AG09309 (cell line): ENCODE data around the gene CCND3.
A peak's percentile ranks its signal among the peaks of the same experiment; 100 is the strongest.

Source experiments
- DNase-seq: peaks from one replicate; pipeline ENCODE4 v3.0.0-alpha.2; 2010; ENCODE audit warnings: low read depth
- H3K4me3 ChIP-seq: 2 replicates; pipeline ENCODE4 v1.5.1; 2011; ENCODE audit warnings: mild to moderate bottlenecking, low read depth, low read length, moderate library complexity; ENCODE audit not compliant: control insufficient read depth
- TF ChIP-seq, protein P1 (sequence below): IDR thresholded peaks from 2 replicates; pipeline ENCODE4 v1.5.1; 2011; ENCODE audit warnings: mild to moderate bottlenecking, low read depth, low read length, inconsistent platforms; ENCODE audit not compliant: insufficient read depth, control insufficient read depth; ENCODE audit errors: missing control alignments

The CCND3 gene

DNA sequence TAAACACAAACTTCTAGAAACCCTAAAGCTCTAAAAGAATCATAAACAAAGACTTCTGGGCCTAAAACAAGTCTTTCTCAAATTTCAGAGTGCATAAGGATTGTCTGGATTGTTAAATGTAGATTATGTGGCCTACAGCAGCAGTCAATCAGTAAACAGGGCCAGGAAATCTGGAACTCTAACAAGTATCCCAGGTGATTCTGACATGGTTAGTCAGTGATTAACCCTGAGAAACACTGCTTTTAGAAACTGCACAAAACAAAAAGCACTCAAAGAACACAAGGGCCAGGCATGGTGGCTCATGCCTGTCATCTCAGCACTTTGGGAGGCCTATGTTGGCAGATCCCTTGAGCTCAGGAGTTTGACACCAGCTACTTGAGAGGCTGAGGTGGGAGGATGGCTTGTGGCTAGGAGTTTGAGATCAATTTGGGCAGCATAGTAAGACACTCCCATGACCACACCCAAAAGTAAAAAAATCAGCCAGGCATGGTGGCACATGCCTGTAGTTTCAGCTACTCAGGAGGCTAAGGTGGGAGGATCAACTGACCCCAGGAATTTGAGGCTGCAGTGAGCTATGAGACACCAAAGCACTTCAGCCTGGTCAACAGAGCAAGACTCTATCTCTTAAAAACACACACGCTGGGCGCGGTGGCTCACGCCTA is 26.6 kb downstream of the CCND3 start:
- TF ChIP-seq, protein P1, sequence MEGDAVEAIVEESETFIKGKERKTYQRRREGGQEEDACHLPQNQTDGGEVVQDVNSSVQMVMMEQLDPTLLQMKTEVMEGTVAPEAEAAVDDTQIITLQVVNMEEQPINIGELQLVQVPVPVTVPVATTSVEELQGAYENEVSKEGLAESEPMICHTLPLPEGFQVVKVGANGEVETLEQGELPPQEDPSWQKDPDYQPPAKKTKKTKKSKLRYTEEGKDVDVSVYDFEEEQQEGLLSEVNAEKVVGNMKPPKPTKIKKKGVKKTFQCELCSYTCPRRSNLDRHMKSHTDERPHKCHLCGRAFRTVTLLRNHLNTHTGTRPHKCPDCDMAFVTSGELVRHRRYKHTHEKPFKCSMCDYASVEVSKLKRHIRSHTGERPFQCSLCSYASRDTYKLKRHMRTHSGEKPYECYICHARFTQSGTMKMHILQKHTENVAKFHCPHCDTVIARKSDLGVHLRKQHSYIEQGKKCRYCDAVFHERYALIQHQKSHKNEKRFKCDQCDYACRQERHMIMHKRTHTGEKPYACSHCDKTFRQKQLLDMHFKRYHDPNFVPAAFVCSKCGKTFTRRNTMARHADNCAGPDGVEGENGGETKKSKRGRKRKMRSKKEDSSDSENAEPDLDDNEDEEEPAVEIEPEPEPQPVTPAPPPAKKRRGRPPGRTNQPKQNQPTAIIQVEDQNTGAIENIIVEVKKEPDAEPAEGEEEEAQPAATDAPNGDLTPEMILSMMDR = no peak
- H3K4me3 ChIP-seq = no peak overlapping the region
- DNase-seq = no peak

DNA sequence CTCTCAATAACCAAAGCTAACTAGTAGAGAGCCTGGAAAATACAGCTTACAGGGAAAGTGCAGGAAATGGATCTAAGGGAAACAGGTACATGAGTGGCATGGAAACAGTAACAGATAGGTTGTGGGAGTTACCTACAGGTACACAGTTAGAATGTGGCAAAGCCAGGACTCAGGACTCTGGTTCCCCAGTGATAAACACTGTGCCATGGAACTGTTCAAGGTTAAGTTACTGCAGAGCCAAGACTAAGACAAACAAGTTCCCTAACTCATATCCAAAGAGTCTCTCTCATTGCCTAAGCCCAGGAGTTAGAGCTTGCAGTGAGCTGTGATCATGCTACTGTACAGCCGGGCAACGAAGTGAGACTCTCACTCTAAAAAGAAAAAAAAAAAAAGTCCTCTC is 27.3 kb downstream of the CCND3 start:
- H3K4me3 ChIP-seq = no peak overlapping the region
- DNase-seq = no peak
- TF ChIP-seq, protein P1 = no peak

DNA sequence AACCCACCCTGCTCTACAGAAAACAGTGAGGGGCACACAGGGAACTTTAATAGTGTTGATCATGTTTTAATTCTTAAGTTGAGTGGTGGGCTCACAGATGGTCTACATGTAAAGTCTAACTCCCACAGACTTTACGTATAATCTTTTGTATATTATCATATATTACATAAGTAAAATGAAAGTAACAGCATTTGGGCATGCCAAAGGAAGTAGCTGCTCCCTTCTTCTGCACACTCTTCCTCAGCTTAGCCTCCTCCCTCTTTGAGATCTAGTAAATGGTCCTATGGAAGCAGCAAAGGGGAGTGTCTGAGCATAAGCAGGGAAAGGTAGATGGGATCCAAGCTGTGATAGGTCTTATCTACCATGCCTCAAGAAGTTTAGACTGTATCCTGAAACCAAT is 31.9 kb downstream of the CCND3 start:
- no peak overlapping the region for H3K4me3 ChIP-seq
- DNase-seq = no peak
- TF ChIP-seq, protein P1 = no peak

DNA sequence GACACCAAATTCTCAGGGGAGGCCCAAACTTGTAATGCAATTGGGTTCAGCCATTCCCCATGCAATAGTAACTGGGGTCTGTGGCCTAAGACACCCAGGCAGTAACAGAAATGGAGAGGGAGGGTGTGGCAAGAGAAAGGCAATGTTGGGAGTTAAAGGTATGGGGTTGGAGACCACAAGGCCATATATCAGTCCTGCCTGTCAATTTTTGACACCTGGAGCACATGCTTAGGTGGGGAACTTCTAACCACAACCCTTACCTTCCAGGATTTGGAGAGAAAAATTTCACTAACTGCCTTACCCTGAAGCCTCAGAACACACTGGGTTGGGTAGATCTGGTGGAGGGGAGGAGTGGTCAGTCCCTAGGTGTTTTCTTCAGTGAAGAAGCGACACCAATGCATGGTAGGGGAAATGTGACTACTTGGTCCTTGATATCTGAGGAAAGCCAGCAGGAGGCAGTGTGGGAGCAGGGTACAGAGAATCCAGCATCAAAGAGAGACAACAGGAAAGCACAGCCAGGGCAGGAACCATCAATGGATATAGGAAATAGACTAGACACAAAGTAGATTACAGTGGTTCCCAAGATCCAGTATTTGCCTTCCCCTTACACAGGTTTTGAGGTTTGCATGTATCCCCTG is 39.6 kb downstream of the CCND3 start:
- no peak overlapping the region for H3K4me3 ChIP-seq
- DNase-seq = no peak
- TF ChIP-seq, protein P1 = peak; percentile 36

DNA sequence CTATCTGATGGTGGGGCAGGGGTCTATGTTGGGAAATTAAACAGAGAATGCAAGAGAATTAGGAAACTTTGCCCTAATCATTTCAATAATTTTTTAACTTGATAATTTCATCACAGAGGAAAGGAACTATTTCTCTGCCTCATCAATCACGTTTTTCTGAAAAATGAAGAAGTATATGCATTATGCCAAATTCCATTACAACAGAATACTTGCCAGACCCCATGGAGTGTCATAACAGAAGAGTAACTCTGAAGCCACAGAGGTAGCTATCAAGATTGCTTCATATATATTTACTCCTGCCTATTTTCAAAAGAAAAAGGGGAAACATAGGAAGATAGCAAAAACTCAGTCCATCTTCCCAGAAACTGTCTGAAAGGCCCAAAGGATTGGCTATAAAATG is 40.7 kb downstream of the CCND3 start:
- TF ChIP-seq, protein P1 = no peak
- no peak overlapping the region for H3K4me3 ChIP-seq
- no peak for DNase-seq

DNA sequence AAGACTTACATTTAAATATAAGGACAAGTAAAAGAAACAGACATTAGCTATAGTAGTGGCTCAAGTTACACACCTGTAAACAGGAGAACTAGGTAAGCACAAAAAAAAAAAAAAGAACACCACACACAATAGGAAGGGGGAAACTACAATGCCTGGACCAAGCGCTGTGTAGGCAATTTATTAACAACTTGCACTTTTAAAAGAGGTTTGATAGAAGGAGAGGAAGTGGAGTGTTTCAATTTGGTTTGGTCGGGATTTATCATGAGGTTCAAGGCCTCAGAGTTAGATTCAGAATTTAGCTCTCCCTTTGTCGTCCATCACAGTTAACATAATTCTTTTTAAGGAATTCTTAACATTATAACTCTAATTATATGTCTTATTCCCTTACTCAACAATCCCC is 45.3 kb downstream of the CCND3 start:
- no peak for DNase-seq
- no peak overlapping the region for H3K4me3 ChIP-seq
- TF ChIP-seq, protein P1 = no peak
